Measurements from ENCODE around the gene LAPTM5. TPM values are rescaled to one million over a fixed set of nuclear protein-coding genes. Genes with fewer than 3 reads are reported as not detected.

The LAPTM5 gene
- total RNA-seq, 1 donor from 2014 or later, result 31.5 TPM

DNA sequence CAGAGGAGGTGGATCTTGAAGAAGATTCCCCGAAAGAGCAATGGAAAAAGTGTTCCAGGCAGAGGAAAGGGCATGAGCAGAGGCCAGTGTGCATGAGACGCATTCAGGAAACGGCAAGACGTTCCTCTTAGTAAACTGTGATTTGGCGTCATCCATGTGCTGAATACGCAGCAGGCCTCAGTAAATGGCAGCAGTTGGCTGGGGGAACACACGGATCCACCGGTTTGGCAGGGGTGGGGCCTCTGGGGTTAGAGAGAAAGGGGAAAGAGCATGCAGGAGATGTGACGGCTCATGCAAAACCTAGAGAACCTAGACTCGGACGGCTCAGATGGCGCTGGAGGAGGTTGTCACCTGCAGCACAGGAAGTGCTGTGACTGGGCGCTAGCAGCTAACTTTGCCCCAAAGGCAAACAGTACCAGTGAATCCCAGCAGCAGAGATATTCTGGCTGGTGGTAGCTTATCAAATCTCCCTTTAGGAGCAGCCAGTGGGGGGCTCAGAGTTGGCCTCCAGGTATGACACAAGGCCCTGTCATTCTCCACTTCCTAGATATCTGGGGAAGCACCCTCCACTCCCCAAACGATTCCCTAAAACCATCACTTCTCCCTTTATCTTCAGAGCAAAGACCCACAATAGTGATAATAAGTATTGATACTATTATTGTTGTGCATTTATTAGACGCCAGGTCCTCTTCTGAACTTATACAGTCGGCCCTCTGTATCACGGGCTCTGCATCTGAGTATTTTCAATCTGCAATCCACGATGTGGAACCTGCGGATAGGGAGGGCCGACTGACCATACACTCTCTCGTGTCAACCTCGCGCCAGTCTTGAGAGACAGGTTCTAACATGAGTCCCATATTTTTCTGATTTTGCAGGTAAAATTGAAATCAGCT is 7.6 kb downstream of the LAPTM5 start:
- no peak for ATAC-seq
- intact Hi-C loops (cut with DNase I), result no loop called here
- no peak for DNase-seq (ENCODE audit: missing footprints)

DNA sequence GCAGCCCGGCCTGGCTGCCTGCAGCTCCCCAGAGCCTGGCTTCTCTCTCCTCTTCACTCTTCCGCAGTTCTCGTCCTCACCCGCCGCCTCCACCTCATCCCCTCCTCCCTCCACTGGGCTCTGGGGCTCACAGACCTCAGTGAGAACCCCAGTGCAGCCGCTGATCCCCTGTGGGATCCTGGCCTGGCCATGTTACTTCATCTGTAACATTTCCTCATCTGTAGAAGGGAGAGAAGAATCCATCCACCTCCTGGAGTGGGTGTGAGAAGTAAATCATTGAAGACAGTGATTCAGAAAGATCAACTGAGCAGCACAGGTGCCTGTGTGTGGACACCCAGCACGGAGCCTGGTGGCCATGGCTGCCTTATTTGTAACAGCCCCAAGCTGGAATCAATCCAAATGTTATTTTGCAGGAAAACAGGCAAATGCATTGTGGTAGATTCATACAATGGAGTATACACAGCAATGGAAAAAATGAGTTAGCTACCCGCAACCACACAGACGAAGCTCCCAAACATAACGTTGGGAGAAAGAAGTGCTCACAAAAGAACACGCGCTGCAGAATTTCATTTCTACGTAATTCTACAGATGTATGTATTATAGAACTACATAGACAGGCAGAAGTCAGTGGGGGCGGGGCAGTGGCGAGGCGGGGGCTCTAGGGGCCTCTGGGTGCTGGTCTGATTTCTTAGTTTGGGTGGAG is 8.7 kb downstream of the LAPTM5 start:
- ATAC-seq (no peak), DNase-seq (ENCODE audit: missing footprints) (no peak)

DNA sequence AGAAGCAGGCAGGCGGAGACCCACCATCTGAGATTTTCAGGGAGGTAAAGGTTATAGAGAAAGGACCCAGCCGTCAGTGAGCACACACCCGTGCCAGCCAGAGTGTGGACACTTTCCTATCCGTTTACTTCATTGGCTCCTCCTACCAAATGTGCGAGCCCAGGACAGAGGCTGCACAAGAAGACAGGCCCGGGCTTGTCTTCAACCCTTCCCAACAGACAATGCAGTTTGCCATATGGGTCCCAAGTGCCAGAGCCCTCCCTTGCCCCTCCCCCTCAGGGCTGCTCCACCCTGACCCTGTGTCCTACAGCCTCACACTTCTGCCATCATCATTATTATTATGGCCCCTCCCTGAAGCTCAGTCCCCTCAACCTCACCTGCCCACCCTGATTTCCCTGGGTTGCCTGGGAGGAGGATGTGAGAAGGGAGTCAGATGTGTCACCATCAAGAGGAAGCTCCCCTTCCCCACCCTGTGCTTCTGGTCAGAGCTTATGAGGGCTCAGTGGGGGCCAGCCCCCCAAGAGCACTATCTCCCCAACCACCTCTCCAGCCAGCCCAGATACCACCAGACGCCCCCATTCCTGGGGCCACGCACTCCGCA is 9.4 kb downstream of the LAPTM5 start:
- no peak for DNase-seq (ENCODE audit: missing footprints)
- ATAC-seq, result no peak
- intact Hi-C loops (cut with DNase I), result no loop called here

More for the DNA sequence above, 8.7 kb downstream of the LAPTM5 start:
- intact Hi-C loops (cut with DNase I), result no loop called here

DNA sequence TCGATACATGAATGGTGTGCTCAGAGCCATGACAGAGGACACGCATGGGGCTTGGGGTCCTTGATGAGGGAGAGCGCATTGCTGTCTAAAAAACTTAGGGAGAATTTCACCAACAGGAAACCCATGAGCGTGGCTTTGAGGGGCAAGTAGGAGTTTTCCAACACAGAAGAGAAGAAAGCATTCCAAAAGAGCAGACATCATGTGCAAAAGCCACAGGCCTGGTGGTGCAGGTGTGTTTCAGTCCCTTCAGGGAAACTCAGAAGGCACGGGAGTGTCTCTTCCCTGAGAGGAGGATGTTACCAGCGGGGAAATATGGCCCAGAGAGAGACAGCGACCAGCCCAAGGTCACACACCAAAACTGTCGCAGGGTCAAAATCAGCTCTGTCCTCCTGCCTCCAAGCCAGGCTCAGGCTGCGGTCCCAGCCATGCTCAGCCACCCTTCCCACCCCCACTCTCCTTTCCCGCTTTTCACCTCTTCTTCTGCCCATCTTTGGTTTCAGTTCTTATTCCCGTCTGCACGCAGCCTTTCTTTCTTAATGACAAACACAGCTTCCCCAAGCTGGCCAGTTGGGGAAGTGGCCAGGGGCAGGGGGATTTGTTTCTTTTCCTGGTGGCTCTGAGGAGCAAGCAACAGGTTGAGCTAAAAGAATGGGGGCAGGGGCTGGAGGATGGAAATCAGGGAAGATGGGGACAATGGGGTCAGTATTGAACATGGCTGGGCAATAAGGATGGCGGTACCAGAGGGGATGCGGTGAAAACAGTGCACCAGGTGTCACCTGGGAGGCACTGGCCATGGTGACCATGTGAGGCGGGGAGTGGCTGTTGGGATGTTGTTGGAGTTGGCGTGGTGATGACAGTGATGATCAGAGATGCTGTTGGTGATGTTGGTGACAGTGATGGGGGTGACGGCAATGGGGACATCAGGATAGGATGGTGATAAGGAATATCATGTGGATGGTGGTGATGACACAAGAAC is 10.3 kb downstream of the LAPTM5 start:
- intact Hi-C loops (cut with DNase I), result no loop called here
- ATAC-seq, result peak; percentile 18
- DNase-seq (ENCODE audit: missing footprints), result no peak

DNA sequence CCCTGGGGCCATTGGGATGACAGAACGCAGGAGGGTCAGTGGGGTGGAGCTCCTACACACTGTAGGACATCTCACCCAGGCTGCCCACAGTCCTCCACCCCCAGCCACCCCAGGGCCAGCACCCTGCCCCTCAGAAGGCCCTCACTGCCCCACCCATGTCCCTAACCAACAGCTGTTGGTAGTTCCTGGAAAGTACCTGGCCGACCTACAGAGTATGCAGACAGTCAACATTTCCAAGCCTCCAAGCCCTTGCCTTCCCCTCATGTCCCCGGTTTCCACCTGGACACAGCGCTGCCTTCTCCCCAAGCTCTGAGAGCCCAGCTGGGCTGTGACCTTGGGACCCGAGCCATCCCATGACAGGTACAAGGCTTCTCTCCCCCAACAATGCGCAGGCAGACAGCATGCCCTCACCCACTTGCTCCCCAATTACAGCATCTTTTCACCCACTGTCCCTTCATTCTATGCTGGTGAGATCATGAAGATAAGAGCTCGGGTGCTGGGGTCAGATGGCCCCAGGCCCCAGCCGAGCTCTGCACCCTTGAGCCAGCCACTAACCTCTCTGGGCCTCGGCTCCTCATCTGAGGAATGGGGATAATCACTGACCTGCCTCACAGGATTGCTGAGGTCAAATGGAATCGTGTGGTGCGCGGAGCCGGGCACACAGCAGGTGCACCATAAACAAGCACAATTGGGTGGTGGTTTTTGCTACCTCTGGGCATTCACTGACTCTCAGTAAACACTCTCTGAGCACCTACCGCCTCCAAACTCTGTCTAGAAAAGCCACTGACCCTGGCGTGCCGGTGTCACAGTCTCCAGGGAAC is 11.2 kb downstream of the LAPTM5 start:
- intact Hi-C loops (cut with DNase I), result no loop called here
- ATAC-seq (no peak), DNase-seq (ENCODE audit: missing footprints) (no peak)

DNA sequence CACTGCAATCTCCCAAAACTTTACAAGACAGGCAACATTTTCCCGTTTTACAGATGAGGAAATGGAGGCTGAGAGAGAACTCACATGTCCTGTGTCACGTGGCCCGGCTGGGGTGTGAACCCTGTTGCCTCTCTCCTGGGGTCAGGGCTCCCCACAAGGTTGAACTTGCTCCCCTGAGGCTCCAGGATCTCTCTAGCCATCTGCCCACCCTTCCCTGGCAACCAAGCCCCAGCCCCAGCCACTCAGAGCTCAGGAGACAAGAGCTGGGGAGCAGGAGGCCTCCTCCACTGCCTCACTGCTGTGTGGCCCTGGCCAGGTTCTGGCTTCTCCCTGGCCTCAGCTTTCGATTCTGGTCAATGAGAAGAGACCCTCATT is 11.8 kb downstream of the LAPTM5 start:
- intact Hi-C loops (cut with DNase I), result no loop called here
- no peak for ATAC-seq
- no peak for DNase-seq (ENCODE audit: missing footprints)

DNA sequence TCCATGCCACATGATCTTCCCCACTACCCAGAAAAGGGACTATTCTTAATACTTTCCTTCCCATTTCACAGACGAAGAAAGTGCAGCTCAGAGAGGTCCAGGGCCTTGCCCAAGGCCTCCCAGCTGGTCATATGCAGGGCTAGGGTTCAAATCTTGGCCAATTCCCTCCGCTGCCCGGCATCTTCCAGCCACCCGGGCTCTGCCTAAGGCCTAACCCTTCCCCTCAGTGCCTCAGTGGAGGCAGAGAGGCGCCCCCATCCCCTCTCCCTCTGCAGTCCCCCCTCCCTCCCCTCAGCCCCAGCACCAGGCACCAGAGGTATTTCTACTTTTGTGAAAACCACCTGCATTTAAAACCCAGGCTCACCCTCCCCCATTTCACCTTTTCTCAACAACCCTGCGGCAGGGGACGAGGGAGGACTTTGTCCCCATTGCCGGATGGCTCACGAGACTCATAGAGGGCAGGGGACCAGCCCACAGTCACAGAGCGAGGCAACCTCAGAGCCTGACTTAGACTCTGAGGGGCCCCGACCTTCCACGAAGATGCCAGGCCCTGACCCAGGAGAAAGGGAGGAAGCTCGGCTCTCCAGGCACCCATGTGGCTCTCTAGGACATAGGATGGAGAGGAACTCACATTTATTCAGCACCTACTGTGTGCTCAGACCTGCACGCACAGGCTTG is 12.3 kb downstream of the LAPTM5 start:
- no peak for ATAC-seq
- no peak for DNase-seq (ENCODE audit: missing footprints)
- intact Hi-C loops (cut with DNase I), result no loop called here

DNA sequence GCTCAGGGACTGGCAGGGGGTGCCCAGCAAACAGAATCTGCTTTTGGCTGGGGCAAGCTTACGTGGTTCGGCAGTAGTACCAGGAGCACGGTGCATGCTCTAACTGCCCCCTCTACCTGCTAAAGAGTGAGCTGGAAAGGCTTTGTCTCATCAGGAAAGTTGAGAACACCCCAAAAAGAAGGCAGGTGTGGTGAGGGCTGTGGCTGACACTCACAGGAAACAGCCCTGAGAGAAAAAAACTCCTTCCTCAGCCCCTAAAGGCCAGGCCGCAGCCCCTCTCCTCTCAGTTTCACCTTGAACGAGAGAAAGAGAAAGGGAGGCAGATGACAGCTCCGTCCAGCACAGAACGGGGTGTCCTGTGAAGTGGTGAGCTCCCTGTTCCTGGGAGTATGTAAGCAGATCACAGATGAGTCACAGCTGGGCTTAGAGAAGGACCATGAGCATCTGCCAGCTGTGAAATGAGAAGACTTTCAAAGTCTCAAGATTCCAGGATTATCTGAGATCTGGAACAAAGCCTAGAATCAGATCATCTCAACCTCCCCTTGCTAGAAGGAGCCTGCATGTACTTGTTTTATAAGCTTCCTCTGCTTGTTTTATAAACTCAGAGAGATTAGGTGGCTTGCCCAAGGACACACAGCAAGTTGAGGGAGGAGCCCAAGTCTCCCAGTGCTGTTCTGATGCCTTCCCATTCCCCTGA is 13.4 kb downstream of the LAPTM5 start:
- DNase-seq (ENCODE audit: missing footprints) (no peak), ATAC-seq (no peak)
- intact Hi-C loops (cut with DNase I), result no loop called here

DNA sequence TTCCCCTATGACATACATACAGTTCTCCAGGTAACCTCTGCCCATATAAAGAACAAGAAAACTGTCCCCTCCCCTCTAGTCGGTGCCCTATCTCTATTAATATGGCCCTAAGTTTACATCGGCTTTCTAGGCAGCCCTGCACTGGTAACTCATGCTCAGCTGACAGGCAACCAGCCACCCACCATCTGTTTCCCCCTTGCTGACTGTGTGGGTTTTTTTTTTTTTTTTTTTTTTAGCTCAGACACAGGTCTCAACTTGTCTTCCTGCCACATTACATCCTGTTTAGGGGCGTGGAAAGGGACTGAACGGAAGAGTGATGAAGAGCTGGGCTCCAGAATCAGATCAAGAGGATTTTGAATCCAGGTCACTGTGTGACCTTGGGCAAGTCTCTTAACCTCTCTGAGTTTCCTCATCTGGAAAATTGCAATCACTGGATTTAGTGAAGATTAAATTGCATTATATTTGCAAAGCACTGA is 14.0 kb downstream of the LAPTM5 start:
- no peak for ATAC-seq

DNA sequence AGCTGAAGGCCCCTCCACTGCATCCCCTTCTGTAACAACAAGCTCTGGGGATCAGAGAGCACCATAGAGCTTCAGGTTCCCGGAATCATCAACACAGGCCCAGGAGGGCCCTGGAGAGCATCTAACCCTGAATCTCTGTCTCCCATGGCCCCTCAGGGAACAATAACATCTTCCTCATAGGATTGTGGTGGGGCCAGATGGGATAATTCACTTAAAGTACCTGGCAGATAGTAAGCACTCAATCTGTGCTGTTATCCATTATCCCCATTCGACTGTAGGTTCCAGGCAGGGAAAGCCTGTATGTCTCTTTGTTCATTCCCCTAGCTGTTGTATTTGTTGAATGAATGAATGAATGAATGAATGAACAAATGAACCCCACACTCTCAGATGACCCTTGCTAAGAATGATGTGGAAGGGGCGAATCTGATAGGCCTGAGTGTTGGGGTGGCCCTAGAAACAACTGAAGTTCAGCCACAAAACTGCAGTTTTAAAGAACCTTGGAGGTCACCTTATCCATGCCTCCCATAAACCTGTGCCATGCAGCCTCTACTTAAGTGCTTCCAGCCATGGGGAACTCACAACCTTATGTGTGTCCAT is 14.5 kb downstream of the LAPTM5 start:
- ATAC-seq, result no peak
- intact Hi-C loops (cut with DNase I), result no loop called here
- no peak for DNase-seq (ENCODE audit: missing footprints)

More for the DNA sequence above, 14.0 kb downstream of the LAPTM5 start:
- intact Hi-C loops (cut with DNase I), result no loop called here
- no peak for DNase-seq (ENCODE audit: missing footprints)

DNA sequence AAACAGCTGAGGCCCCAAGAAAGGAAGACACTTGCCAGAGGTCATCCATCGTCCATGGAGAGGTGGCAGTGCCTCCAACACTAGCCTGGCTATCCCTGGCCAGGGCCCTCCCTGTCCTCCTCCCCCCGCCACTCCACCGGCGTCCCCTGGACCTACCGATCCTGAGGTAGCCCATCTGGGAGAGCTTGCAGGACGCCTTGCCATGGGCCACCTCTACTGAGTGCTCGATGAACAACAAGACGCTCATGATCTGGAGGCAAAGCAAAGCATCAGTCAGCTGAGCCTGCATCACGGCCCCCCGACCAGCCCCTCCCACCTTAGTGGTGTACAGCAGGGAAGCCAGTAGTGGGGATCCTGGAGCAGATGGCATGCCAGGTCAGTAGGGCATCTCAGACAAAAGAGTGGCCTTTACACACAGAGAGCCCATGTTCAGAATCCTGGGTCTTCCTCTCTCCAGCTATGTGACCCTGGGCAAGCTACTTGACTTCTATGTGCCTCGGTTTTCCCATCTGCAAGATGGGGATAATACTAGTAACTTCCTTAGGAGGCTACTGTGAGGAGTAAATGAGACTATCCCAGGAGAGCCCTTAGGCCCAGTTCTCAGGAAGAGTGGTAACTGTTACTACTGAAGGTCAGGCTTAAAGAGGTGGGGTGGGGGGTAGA is 15.1 kb downstream of the LAPTM5 start:
- no peak for ATAC-seq
- intact Hi-C loops (cut with DNase I), result no loop called here
- no peak for DNase-seq (ENCODE audit: missing footprints)

DNA sequence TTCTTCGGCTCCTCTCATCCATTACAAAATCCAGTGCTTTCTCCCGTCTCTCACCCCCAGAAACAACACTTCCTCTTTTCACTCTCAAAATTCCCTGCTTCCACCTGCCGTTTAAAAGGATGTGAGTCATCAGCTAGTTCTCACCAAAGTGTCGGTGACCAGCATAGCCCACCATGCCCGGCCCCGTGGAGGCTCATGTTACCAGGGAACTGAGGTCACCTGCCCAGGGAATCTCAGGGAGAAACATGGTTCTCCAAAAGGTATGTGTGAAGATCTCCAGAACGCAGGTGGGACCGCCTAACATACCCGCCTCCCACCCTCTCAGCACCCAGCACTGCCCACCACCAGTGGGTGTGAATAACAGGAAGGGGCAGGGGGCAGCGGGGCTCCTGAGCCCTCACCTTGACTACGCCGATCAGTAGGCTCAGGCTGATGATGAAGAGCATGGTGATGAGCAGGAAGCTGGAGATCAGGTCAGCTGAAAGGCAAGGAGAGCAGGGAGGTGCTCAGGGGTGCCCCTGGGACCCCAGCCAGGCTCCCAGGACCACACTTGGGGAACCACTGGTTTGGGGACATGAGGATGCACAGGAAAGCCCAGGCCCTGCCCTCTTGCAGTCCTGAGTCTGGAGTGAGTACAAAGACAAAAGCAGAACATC is 16.2 kb downstream of the LAPTM5 start:
- DNase-seq (ENCODE audit: missing footprints), result no peak
- intact Hi-C loops (cut with DNase I), result no loop called here
- no peak for ATAC-seq

DNA sequence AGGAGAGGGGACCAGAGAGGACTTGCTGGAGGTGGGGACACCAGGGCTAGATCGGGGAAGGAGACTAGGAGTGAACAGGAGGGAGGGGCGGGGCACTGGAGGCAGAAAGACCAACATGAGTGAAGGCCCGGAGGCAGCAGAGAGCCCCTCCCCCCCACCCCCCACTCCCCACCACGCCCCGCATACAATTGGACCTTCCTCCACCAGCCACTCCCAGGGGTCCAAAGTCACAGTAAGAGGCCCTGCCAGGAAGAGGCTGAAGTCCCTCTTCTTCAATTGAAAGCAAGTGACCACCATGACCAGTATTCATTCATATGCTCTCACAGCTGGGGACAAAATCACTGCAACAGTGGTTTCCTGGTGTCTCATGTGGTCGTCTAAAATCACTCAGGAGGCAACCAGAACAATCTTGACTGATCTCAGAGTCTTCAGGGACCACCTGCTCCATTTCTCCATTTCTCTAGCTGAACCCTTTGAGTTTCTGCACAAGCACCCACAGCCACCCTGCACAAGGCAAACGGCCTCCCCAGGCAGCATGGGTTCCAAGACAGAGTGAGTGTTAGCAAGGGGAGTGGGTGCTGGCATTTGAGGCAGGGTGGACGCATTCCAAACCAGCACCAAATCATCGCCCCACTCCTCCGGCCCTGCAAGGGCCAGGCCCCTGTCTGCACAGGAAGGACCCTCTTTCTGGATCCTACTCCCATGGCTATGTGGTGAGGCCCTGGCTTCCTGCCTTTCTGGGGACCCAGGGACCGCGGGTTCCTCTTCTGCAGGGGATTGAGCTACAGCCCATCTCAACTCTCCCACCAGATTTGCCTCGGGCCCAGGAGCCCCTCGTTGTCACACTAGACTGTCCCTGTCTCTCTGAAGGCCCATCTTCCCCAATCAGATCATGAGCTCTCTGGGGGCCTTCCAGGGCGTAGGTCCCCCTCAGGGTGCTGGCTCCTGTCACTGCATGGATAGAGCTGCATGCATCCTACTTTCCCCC is 17.0 kb downstream of the LAPTM5 start:
- DNase-seq (ENCODE audit: missing footprints) (no peak), ATAC-seq (no peak)

DNA sequence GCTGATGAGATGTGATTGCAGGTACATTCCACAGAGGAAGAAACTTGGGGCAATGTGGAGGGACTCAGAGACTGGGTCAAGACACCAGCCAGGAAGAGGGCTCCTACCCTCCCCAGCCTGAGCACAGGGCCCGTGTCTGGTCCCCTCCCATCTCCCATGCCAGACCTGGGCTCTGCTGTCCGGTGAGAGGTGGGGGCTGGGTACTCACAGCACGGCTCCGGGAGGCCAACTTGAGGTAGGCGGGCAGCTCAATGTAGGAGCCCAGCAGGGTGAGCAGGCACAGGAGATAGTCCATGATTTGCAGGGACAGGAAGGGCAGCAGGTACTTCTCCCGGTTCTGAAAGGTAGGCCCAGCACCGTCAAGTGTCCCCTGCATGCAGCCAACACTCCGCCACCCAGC is 18.0 kb downstream of the LAPTM5 start:
- intact Hi-C loops (cut with DNase I), result no loop called here

More for the DNA sequence above, 17.0 kb downstream of the LAPTM5 start:
- intact Hi-C loops (cut with DNase I), result no loop called here

More for the DNA sequence above, 18.0 kb downstream of the LAPTM5 start:
- DNase-seq (ENCODE audit: missing footprints) (no peak), ATAC-seq (no peak)

Data from Right ventricle myocardium inferior (tissue), 1 donor.